Stimulated activated CD8-positive, alpha-beta memory T cell treated with anti-CD3 and anti-CD28 coated beads, Interleukin-12 subunit alpha, Interleukin-12 subunit beta, amount 100 ng/mL, for 1 hour (primary cell): Measurements from ENCODE around the gene DEPDC5.

Source experiments
- DNase-seq: peaks from one replicate; pipeline ENCODE4 v3.0.0-alpha.2; 2020; ENCODE audit warnings: low read depth

Gene DEPDC5

DNA sequence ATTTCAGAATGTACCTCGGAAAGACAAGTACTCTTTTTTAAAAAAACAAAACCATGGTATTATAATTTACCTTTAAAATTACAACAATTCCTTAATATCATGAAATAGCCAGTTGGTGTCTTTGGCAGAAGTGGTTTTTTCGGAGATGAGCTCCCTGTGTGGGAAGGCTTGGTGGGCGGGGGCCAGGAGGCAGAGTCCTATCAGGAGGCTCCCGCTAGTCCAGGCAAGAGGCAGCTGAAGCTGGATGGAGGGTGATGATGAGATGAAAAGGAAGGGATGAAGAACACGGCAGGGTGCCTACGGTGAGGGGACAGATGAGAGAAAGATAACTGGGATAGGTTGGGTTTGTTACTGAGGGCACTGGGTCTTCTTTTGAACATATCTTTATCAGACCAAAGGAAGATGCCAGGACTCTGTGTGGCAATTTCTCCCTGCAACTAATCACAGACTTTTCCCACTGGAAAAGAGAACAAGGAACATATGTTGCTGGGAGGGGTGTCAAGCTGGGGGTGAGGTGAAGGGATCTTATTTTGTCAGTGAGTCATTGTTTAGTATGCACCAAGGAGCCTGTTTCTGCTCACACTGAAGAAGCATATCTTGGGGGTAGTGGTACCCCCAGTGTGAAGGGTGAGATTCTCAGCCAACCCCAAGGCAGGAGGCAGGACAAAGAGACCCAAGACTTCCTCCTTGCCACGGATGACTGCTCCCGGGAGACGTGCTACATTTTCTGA lies 99.0 kb downstream of the DEPDC5 start:
- DNase-seq = no peak

DNA sequence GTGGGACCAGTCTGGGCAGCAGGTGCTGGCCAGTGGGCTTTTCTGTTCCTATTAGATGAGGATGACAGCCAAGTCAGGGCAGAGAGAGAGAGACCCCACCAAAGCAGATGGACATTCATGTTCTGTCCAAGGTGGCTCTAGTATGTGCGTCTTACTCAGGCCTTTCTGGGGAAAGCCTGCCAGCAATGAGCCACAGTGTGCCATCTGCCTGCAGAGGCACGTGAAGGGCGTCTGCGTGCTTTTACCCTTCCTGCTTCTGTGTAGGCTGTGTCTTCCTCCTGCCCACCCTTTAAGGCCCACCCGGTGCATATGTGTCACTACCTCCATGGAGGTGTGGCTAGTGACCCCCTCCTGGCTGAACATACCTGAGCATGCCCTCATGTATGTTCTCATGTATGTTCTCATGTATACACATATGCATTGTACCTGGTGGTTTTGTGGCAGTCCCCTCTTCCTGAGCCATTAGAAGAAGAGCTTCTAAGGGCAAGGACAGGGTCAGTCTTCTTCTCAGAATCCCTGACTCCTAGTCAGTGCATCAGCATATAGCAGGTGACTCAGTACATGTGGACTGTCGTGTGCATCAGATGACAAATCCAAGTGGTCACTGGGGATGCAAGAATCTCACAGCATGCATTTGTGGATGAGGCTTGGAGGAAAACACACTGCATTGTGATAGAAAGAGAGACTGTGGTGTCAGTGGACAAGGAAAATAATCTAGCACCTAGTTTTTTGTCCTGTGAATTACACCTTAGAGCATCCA lies 100.1 kb downstream of the DEPDC5 start:
- no peak for DNase-seq

- no peak for DNase-seq
These were observed 103.4 kb downstream of the DEPDC5 start for GRCh38 chr22:31857247-31857646.

DNA sequence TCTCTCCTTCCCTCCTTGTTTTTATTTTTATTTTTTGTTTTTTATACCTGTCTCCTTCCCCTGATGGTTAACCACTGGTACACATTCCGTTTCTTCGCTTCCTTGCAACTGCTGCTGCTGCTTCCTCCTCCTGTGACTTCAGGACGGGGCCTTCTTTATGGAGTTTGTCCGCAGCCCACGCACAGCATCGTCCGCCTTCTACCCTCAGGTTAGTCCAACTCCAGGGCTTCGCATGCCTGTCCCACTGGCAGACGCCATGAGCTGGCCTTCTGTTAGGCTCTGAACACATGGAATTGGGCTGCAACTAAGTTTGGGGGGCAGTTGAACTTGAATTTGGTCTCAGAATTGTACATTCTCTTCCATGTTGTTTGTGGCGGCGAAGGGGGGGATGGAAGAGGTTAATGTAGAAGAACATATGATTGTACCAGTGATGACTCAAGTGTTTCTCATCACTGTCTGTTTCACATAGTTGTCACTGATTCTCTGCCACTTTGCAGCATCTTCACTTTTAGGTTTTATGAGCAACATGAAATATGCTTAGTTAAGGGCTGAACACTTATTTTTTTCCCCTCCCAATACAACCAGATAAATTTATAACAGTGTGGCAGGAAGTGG lies 107.5 kb downstream of the DEPDC5 start:
- no peak for DNase-seq

DNA sequence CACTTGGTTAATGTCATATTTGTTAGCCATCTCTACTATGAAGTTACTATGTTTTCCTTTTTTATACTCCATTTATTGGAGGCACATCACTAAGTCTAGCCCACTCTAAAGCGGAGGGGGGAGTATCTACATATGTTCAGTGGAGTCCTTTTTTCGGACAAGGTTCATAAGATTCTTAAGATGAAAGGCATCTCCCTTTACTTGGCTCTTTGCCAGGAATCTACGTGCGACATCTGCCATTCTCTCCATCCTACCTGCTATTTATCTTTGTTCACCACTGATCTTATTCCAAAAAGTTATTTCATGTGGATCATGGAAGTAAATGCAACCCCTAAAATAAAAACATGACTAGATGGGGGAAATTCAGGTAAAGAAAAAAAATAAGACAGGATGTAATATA lies 113.1 kb downstream of the DEPDC5 start:
- DNase-seq = no peak

- no peak for DNase-seq
These were observed 113.8 kb downstream of the DEPDC5 start for GRCh38 chr22:31867386-31868153.

DNA sequence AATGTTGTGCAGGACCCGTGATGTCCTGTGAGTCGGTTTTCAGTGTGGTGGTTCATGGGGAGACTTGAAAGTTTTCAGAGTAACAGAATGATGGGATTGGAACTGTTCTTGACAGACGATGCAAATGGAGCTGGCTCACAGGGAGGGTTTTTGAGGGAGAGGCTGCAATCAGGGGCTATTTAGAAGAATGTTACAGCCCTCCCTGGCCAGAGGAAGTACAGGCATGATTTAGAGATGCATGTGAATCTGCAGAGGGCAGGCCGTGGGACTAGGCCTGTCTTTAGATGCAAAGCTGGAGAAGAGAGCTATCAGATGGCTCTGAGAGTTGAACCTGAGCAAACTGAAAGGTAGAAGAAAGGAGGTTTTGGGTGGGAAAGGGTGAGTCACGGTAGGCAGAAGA lies 115.9 kb downstream of the DEPDC5 start:
- DNase-seq = no peak

- no peak for DNase-seq
These were observed 117.1 kb downstream of the DEPDC5 start for GRCh38 chr22:31870890-31871289.

- DNase-seq = no peak
These were observed 117.7 kb downstream of the DEPDC5 start for GRCh38 chr22:31871480-31871879.

DNA sequence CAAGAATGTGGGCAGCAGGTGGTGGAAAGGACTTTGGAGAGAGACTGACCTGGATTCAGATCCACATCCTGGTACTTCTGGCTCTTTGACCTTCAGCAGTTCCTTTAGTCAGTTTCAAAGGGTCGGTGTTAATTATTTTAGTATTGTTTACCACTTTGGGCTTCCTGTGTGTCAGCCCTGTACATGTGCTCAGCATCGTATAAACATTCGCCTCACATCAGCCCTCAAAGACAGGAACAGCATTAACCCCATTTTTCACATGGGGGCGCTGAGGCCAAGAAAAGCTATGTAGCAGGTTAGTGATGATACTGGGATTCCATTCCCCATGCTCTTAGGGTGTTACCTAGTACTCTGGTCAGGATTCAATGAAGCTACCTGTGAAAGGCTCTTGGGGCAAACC lies 118.4 kb downstream of the DEPDC5 start:
- no peak for DNase-seq

DNA sequence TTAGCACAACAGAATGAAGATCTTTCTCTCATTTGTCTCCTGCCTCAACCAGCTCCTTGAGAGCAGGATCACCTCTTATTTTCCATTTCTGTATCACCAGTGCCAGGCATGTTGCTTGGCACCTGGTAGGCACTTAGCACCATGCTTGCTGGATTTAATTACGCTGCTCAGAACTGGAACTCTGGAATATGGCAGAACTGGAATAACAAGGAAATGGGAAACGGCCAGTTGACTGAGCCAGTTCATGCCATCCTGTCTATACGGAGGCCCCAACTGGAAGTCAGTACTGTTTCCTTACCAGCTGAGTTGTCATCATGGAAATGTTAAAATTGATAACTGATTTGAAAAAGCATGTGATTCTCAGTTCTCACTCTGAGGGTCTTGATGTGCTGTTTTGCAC lies 121.0 kb downstream of the DEPDC5 start:
- no peak for DNase-seq

DNA sequence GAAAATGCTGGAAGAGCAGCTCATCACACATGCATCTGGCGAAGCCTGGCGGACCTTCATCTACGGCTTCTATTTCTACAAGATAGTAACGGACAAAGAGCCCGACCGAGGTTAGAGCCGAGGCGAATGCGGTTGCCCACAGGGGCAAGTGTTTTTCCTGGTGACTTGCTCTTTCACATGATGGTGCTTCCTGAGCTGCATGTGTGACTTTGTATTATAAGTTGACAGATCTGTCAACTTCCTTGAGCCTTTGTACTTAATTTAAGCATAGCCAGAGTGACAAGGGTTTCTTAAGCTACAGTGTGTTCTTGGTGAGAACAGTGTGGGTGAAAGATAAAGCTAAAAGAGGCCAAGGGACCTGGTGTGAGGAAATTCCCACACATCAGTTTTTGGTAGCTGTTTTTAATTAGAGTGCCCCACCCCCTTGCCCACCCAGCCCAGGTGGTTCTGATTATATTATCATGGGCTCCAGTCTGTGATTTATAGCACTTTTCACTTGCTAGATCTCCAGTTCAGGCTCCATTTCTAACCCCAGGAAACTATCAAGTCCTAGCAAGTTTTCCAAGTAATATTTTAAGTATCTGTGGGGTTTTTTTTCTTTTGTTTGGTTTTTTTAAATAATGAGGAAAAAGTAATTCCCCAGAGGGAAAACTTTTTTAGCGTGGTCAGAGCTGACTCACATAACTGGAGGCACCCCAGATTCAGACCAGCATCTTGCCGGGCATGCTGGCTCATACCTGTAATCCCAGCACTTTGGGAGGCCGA lies 122.5 kb downstream of the DEPDC5 start:
- DNase-seq = no peak

DNA sequence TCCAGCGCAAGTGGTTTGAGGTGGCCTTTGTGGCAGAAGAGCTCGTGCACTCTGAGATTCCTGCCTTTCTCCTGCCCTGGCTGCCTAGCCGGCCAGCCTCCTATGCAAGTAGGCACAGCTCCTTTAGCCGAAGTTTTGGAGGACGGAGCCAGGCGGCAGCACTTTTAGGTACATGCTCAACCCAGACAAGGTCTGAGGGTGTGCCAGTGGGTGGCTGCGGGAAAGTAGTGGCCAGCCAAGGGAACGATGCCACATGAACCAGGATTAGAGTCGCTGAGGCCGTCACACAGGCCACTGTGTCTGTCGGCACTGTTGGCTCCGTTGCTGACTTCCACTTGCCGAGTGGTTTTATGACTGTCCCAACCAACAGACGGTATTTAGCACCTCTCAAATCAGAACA lies 125.8 kb downstream of the DEPDC5 start:
- DNase-seq = no peak

DNA sequence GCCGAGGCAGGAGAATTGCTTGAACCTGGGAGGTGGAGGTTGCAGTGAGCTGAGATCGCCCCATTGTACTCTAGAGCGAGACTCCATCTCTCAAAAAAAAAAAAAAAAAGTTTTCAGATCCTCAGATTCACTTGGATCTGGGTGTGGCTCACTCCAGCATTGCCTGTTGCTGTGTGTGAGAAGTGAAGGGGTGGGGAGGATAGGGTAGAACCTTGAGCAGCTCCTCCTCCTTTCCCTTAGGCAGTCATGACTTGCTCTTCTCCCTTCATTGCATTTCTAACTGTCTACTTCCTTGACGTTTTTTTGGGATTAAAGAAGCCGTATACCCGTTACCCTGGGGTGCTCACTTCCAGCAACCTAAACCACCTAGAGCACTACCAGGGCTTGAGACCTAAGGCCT lies 127.4 kb downstream of the DEPDC5 start:
- DNase-seq = no peak

GRCh38 chr22:31881865-31882264 lies 128.0 kb downstream of the DEPDC5 start:
- DNase-seq = no peak

DNA sequence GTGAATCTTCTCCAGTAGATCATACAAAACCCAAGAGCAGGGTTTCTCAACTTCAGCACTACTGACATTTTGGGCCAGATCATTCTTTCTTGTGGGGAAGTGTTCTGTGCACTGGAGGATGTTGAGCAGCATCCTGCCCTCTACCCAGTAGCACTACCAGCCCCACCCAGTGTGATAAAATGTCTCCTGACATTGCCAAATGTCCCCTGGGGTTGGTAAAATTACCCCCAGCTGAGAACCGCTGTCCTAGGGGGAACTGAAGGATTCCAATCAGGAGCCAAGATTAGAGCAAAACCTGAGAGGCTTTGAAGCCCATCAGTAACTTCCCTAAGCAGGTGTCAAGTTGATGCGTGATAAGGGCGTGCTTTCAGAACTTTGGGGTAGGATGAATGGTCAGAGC lies 129.2 kb downstream of the DEPDC5 start:
- no peak for DNase-seq

DNA sequence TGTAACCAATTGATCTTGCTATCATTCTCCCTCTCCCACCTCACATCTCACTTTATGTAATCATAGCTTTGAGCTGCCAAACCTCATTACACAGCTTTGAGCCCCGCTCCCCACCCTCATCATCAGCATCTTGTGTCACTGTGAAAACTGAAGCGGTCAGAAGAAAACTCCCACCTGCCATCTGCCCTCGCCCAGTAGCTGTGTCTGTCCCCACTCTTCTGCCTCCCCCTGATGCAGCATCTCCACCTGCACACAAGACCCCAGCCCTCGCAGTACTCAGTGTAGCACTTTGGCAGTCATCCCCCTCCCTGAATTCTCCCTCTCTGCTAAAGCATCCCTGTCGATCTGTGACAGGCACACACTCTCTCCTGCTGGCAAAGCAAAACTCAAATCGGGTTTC lies 130.2 kb downstream of the DEPDC5 start:
- DNase-seq = no peak

DNA sequence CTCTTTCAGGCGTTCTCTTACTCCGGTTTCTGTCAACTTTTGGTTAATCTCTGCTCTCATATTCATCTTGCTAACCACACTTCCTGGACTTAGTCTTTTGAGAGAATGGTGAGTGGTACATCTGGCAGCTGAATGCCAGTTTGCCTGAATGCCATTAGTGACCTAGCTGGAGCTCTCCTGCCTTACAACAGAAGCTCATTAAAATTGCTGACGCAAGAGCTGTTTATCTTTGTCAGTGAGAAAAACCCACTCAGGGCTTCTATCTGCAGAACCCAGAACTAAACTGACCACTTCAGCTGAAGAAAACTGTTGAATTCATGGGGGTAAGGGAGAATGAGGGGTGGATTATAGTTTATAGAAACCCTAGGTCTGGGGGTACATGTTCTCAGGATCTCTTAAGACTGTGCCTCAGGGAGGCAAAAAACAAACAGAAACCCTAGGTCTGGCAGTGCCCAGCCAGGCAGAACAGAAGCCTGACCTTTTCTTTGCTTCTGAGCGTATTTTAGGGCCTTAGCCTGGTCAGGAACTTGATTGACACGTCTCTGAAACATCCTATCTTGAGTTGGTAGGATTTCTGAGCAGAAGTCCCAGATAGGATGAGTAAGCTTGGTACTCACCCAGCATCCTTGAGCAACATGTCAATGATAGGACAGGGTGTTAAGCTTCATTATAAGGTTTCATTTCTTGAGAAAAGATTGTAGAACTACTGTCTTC lies 137.7 kb downstream of the DEPDC5 start:
- DNase-seq = no peak

- no peak for DNase-seq
These were observed 138.2 kb downstream of the DEPDC5 start for GRCh38 chr22:31892080-31892433.

GRCh38 chr22:31893460-31893859 lies 139.6 kb downstream of the DEPDC5 start:
- no peak for DNase-seq

GRCh38 chr22:31895411-31896123 lies 141.7 kb downstream of the DEPDC5 start:
- no peak for DNase-seq
